Measurements from ENCODE around the gene SPEG.

The SPEG gene

GRCh38 chr2:219467736-219468075, 33.1 kb downstream of the SPEG start:
- no peaks in the 10 kb centered on the region for H3K9me2 ChIP-seq (replicated peaks; ENCODE audit: control insufficient read depth, low read length)
- H3F3A ChIP-seq (ENCODE audit: control insufficient read depth, insufficient read depth): no peaks in the 10 kb centered on the region
- no peak overlapping the region for H3K4me2 ChIP-seq (ENCODE audit: low read length)
- H3K9me3 ChIP-seq (ENCODE audit: control insufficient read depth, insufficient read depth, low read length): no peaks in the 10 kb centered on the region
- no peaks in the 10 kb centered on the region for H3K4me1 ChIP-seq (ENCODE audit: control insufficient read depth, low read length)
- H3K36me3 ChIP-seq (ENCODE audit: control insufficient read depth, low read length): no peaks in the 10 kb centered on the region
- TF ChIP-seq CTCF (IDR thresholded peaks at IDR 0.05; ENCODE audit: low read depth, low read length, poor library complexity, severe bottlenecking): no peak
- no peak for TF ChIP-seq EZH2phosphoT487 (IDR thresholded peaks at IDR 0.05; ENCODE audit: borderline replicate concordance, low read length)
- no peaks in the 10 kb centered on the region for H3K27me3 ChIP-seq (ENCODE audit: control insufficient read depth, low read length)
- H3K79me2 ChIP-seq (ENCODE audit: control insufficient read depth, low read length): no peaks in the 10 kb centered on the region
- no peak overlapping the region for H3K27ac ChIP-seq (ENCODE audit: low read depth, low read length)
- H3K4me3 ChIP-seq (ENCODE audit: low read length): no peak overlapping the region
- no peaks in the 10 kb centered on the region for H4K20me1 ChIP-seq (ENCODE audit: control insufficient read depth, insufficient read depth, low read depth, low read length)

GRCh38 chr2:219468410-219469185, 34.0 kb downstream of the SPEG start:
- no peak overlapping the region for H3K4me2 ChIP-seq (ENCODE audit: low read length)
- no peaks in the 10 kb centered on the region for H4K20me1 ChIP-seq (ENCODE audit: control insufficient read depth, insufficient read depth, low read depth, low read length)
- no peak overlapping the region for H3K27ac ChIP-seq (ENCODE audit: low read depth, low read length)
- no peak for TF ChIP-seq CTCF (IDR thresholded peaks at IDR 0.05; ENCODE audit: low read depth, low read length, poor library complexity, severe bottlenecking)
- no peak for TF ChIP-seq EZH2phosphoT487 (IDR thresholded peaks at IDR 0.05; ENCODE audit: borderline replicate concordance, low read length)
- no peaks in the 10 kb centered on the region for H3K4me1 ChIP-seq (ENCODE audit: control insufficient read depth, low read length)
- H3K79me2 ChIP-seq (ENCODE audit: control insufficient read depth, low read length): no peaks in the 10 kb centered on the region
- H3F3A ChIP-seq (ENCODE audit: control insufficient read depth, insufficient read depth): no peaks in the 10 kb centered on the region
- H3K36me3 ChIP-seq (ENCODE audit: control insufficient read depth, low read length): no peaks in the 10 kb centered on the region
- no peaks in the 10 kb centered on the region for H3K9me2 ChIP-seq (replicated peaks; ENCODE audit: control insufficient read depth, low read length)
- H3K9me3 ChIP-seq (ENCODE audit: control insufficient read depth, insufficient read depth, low read length): no peaks in the 10 kb centered on the region
- no peak overlapping the region for H3K4me3 ChIP-seq (ENCODE audit: low read length)
- no peaks in the 10 kb centered on the region for H3K27me3 ChIP-seq (ENCODE audit: control insufficient read depth, low read length)

- no peak for TF ChIP-seq CTCF (IDR thresholded peaks at IDR 0.05; ENCODE audit: low read depth, low read length, poor library complexity, severe bottlenecking)
- TF ChIP-seq EZH2phosphoT487 (IDR thresholded peaks at IDR 0.05; ENCODE audit: borderline replicate concordance, low read length): no peak
Observed at GRCh38 chr2:219469186-219469724, 34.6 kb downstream of the SPEG start.

More at GRCh38 chr2:219469186-219469724, 34.6 kb downstream of the SPEG start:
- Histone ChIP-seq H3K27me3 (ENCODE audit: control insufficient read depth, low read length) (no peaks in the 10 kb centered on the region), H3K4me3 (ENCODE audit: low read length) (no peak overlapping the region), H3K79me2 (ENCODE audit: control insufficient read depth, low read length) (no peaks in the 10 kb centered on the region), H3K27ac (ENCODE audit: low read depth, low read length) (no peak overlapping the region), H4K20me1 (ENCODE audit: control insufficient read depth, insufficient read depth, low read depth, low read length) (no peaks in the 10 kb centered on the region), H3K4me1 (ENCODE audit: control insufficient read depth, low read length) (no peaks in the 10 kb centered on the region), H3K4me2 (ENCODE audit: low read length) (no peak overlapping the region), H3K9me3 (ENCODE audit: control insufficient read depth, insufficient read depth, low read length) (no peaks in the 10 kb centered on the region), H3K36me3 (ENCODE audit: control insufficient read depth, low read length) (no peaks in the 10 kb centered on the region), H3K9me2 (replicated peaks; ENCODE audit: control insufficient read depth, low read length) (no peaks in the 10 kb centered on the region), H3F3A (ENCODE audit: control insufficient read depth, insufficient read depth) (no peaks in the 10 kb centered on the region)

Data from DOHH2 (cell line).